Colonic mucosa (tissue), 4 donors: ENCODE results near the gene EDDM3A. TPM values are rescaled to one million over a fixed set of nuclear protein-coding genes. Genes with fewer than 3 reads are reported as not detected.

Source experiments
- DNase-seq: peaks from one replicate; pipeline ENCODE4 v3.0.0-alpha.2; 2020
- H3K27ac ChIP-seq: fragments of 200-600 bp; one replicate; pipeline ENCODE4 v1.8.0; 2021
- H3K27me3 ChIP-seq: fragments of 200-600 bp; one replicate; pipeline ENCODE4 v1.8.0; 2021
- H3K36me3 ChIP-seq: fragments of 200-600 bp; one replicate; pipeline ENCODE4 v1.8.0; 2021
- H3K4me1 ChIP-seq: fragments of 200-600 bp; one replicate; pipeline ENCODE4 v1.8.0; 2021; ENCODE audit warnings: mild to moderate bottlenecking
- H3K4me3 ChIP-seq: fragments of 200-600 bp; one replicate; pipeline ENCODE4 v1.8.0; 2021
- H3K9ac ChIP-seq, 2 donors: one replicate each; pipeline ENCODE4 v1.7.0; 2013; ENCODE audit warnings: control low read depth in 2 of 2, low read depth in 2 of 2, low read length in 2 of 2
- H3K9me3 ChIP-seq: fragments of 200-600 bp; one replicate; pipeline ENCODE4 v1.8.0; 2021
- intact Hi-C: fragments of 100-400 bp; cut with DNase I; formaldehyde crosslinking; loops from one replicate; pipeline ENCODE4 v1.14.1; 2022
- total RNA-seq, 2 donors: library from RNA; stranded (reverse); fragmentation: NEBNext Ultra II Directional in 1 of 2; extraction: Animal tissue kit (Norgen Biotek cat#: 25700) in 1 of 2; gene quantifications; one replicate each; pipeline ENCODE4 v1.2.1, GENCODE V29; 2021
- TF ChIP-seq, protein P1 (sequence below): fragments of 200-600 bp; IDR thresholded peaks from one replicate; pipeline ENCODE4 v1.8.0; 2022; ENCODE audit warnings: antibody characterized with exemption, mild to moderate bottlenecking
- donor health status: healthy.
- donor health status: DM: no; HTN: no; CAD: no.
- donor health status: DM: no; HTN: no; CAD: no.

Gene EDDM3A
- total RNA-seq, 2 donors from 2014 or later, result not detected

DNA sequence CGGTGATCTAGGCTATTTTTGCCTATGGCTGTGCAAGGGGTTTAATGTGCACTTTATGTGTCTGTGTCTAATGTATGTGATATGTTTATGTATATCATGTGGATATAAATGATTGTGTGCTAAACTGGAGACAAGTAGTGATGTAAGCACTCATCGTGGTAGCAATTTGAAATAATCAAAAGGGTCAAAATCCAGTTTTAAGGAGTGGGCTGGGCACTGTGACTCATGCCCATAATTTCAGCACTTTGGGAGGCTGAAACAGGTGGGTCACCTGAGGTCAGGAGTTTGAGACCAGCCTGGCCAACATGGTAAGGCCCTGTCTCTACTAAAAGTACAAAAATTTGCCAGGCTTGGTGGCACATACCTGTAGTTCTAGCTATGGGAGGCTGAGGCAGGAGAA lies 2.8 kb downstream of the EDDM3A start:
- no peaks in the 10 kb centered on the region for H3K4me1 ChIP-seq
- intact Hi-C loops, result no loop called here
- peak; percentile 24 for DNase-seq
- TF ChIP-seq, protein P1, sequence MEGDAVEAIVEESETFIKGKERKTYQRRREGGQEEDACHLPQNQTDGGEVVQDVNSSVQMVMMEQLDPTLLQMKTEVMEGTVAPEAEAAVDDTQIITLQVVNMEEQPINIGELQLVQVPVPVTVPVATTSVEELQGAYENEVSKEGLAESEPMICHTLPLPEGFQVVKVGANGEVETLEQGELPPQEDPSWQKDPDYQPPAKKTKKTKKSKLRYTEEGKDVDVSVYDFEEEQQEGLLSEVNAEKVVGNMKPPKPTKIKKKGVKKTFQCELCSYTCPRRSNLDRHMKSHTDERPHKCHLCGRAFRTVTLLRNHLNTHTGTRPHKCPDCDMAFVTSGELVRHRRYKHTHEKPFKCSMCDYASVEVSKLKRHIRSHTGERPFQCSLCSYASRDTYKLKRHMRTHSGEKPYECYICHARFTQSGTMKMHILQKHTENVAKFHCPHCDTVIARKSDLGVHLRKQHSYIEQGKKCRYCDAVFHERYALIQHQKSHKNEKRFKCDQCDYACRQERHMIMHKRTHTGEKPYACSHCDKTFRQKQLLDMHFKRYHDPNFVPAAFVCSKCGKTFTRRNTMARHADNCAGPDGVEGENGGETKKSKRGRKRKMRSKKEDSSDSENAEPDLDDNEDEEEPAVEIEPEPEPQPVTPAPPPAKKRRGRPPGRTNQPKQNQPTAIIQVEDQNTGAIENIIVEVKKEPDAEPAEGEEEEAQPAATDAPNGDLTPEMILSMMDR, result no peak
- H3K4me3 ChIP-seq, result no peak overlapping the region
- no peak overlapping the region for H3K9ac ChIP-seq
- H3K27ac ChIP-seq, result no peak overlapping the region
- H3K9me3 ChIP-seq, result no peaks in the 10 kb centered on the region
- no peaks in the 10 kb centered on the region for H3K27me3 ChIP-seq
- H3K36me3 ChIP-seq, result no peaks in the 10 kb centered on the region

DNA sequence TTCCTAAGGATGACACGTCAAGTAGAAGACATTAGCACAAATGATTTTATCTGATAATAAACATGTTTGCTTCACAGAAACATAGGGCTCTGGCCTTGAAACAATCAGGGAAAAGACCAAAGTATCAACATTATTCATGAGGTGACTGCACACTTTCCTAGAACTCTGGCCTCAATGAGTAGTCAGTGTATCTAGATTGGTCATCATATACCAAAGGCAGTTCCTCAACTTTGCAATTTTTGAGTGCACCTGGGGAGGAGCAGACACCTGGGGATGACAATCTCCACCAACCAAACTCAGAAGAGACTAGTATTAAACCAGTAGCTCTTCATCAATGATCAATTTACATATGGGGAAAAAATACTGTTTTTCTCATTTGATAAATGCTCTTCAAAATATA lies 4.5 kb downstream of the EDDM3A start:
- no peak for DNase-seq
- Histone ChIP-seq H3K27me3 (no peaks in the 10 kb centered on the region), H3K4me3 (no peak overlapping the region), H3K27ac (no peak overlapping the region), H3K36me3 (no peaks in the 10 kb centered on the region), H3K4me1 (no peaks in the 10 kb centered on the region), H3K9me3 (no peaks in the 10 kb centered on the region), H3K9ac (no peak overlapping the region)
- TF ChIP-seq, protein P1, result no peak
- intact Hi-C loops, result no loop called here

DNA sequence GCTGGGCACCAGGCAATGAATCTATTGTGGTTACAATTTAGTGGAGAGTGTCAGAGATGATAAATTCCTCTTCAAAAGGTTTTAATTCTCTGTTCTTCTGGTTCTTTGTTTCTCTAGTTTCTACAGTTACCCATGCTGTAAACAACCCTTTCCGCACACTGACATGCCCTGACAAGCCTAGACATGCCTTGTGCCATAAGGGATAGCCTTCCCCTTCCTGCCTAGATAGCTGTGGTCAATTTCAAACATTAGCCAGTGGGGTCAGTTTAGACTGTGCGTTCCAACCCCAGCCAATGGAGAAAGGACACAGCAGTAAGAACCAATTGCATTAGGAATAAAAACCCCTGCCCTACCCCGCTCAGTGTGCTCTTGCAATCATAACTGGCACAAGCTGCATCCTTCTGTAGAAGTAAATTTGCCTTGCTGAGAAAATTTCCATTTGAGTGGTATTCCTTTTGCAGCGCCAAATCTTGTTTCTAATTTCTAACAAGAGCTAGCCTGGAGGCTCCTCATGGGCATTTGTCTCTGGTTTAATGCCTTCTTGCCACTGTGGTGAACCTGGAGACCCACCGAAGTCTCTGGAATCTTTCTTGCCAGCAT lies 6.4 kb downstream of the EDDM3A start:
- intact Hi-C loops, result no loop called here
- no peaks in the 10 kb centered on the region for H3K36me3 ChIP-seq

DNA sequence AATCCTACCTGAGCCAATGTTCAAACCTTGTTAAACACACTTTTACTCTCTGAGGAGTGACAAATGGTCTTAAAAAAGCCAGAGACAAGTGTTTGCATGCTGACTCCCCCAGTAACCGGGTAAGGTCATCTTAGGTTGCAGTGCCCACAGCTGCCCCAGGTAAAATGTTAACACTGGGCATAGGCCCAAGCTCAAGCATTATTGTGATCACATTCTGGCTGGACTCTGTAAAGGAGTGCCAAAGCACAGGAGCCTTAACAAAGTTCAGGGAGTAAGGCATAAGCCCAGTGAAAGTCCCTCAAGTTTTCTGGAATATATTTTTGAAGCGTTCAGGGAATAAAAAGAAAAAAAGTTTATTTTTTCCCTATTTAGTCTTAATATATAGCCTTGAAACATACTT lies 8.6 kb downstream of the EDDM3A start:
- Histone ChIP-seq H3K4me3 (no peak overlapping the region), H3K9ac (no peak overlapping the region), H3K27ac (no peak overlapping the region), H3K4me1 (no peaks in the 10 kb centered on the region), H3K27me3 (no peaks in the 10 kb centered on the region), H3K9me3 (no peaks in the 10 kb centered on the region), H3K36me3 (no peaks in the 10 kb centered on the region)
- no peak for DNase-seq
- TF ChIP-seq, protein P1, result no peak
- intact Hi-C loops, result no loop called here

More for the DNA sequence above, 6.4 kb downstream of the EDDM3A start:
- Histone ChIP-seq H3K9me3 (no peaks in the 10 kb centered on the region), H3K4me1 (no peaks in the 10 kb centered on the region), H3K27ac (no peak overlapping the region), H3K9ac (no peak overlapping the region), H3K4me3 (no peak overlapping the region), H3K27me3 (no peaks in the 10 kb centered on the region)
- TF ChIP-seq, protein P1, result no peak
- DNase-seq, result no peak

DNA sequence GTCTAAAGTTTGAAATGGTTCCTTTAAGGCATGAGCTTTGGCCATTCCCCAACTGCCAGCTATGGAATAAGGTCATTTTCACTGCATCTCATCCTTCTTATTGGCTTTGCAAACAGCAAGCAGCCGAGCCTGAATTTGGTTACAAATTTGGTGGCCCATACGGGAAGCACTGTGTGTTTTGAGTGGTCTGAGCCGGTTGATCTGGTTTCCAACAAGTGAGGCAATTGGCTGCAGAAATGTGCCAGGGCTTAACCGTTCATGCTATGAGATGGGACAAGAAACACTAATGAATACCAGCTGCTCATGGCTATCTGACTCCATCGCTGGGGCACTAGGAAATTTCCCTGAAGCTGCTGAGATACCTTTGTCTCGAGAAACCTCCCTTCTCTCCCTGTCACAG lies 9.3 kb downstream of the EDDM3A start:
- no peaks in the 10 kb centered on the region for H3K4me1 ChIP-seq
- no peaks in the 10 kb centered on the region for H3K9me3 ChIP-seq
- H3K27me3 ChIP-seq, result no peaks in the 10 kb centered on the region
- TF ChIP-seq, protein P1, result no peak
- H3K9ac ChIP-seq, result no peak overlapping the region
- H3K36me3 ChIP-seq, result no peaks in the 10 kb centered on the region
- no peak overlapping the region for H3K27ac ChIP-seq
- no peak overlapping the region for H3K4me3 ChIP-seq
- intact Hi-C loops, result loop anchor here (5.0 kb wide), 1 partner anchor 102 kb away; no protein-coding TSS in a partner anchor
- DNase-seq, result no peak
